Activated CD4-positive, alpha-beta T cell treated with anti-CD3 and anti-CD28 coated beads, Interleukin-2, Interleukin-4, amounts not matched to agents 100 ng/mL and 50 ng/mL, durations not matched to agents 16 hours and 8 hours (primary cell): ENCODE measurements around the gene NR1I2.

ENCODE experiments used
- DNase-seq: peaks from one replicate; pipeline ENCODE4 v3.0.0-alpha.2; 2020; ENCODE audit warnings: low spot score

The NR1I2 gene

DNA sequence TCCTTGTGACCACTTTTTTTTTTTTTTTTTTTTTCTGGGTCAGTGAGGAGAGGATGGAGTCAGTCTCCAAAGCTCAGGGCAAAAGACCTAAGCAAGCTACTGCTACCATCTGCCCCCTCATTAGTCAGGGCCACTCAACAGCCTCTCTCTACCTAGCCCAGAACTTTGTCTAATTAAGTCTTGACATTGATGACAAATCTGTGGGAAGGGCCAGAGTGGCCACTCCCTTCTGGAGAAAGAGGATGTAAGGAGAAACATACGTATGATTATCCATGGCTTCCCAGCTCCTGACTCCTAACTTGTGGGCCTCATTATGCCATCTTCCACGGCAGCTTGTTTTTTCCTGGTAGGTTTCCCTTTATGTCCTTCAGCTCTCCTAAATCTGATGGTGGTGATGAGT is 37.9 kb downstream of the NR1I2 start:
- DNase-seq = no peak

DNA sequence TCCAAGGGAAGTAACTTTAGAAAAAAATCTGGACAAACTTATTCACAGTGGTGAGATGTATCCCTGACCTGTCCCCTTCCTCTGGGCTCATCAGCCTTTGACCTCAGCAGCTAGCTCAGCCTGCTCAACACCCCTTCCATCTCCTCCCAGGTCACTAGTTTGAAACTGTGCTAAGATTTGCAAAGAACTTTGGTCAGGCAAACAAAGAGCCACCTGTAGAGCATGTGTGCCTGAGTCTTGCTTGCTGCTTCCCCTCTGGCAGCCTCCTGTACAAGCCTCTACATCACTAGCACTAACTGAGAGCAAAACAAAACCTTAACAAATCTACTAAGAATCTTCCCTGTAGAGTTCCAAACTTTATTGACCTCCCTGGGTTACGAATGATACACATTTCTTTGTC is 43.9 kb downstream of the NR1I2 start:
- no peak for DNase-seq

DNA sequence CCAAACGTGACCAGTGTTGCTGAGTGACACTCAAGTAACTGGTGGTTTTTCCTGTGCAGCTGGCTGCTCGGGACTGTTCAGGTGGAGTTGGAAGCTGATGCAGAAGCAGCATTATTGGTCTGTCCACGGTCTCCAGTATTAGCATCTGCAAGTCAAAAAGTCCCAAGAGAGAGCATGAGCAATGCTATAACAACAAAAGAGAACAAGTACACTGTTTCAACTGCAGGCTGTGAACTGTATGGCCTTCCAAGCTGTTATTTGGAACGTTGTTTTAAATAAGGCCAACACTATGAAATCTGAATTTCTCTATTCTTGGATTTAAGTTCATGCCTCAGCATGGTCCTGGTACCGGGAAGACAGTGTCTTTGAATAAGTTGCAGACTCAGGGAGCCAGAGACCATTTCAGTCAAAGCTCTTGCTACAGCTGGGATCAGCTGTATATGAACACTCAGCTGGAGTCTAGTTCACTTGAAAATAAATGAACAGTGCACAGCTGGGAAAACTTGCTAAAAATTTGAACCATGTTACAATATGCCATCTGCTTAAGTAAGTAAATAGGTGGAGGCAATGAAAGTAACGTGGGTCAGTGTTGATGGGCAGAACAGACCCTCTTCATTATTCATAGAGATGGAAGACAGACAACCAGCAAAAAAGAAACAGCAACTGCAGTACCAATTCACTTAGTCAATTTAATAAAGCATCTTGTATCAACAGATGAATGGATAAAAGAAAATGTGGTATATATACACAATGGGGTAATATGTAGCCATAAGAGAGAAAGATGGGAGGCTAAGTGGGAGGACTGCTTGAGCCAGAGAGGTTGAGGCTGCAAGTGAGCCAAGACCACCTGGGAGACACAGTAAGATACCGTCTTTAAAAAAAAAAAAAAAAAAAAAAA is 45.1 kb downstream of the NR1I2 start:
- DNase-seq = no peak

GRCh38 chr3:119829420-119829819 is 47.5 kb downstream of the NR1I2 start:
- no peak for DNase-seq

DNA sequence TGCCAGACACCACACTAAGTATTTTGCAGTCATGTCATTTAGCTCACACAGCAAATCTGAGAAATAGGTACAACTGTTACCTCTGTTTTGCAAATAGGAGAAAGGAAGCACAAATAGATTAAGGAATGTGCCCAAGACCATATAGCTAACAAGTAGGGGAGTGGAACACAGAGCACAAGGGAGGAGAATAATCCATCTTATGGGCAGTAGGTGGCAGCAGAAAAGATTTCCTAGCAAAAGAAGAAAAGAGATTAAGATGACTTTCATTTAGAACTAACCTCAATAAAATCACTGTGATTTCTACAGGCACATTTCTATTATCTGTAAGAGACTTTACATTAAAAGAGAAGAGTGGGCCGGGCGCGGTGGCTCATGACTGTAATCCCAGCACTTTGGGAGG is 49.1 kb downstream of the NR1I2 start:
- DNase-seq = no peak

GRCh38 chr3:119831941-119832371 is 50.1 kb downstream of the NR1I2 start:
- no peak for DNase-seq

DNA sequence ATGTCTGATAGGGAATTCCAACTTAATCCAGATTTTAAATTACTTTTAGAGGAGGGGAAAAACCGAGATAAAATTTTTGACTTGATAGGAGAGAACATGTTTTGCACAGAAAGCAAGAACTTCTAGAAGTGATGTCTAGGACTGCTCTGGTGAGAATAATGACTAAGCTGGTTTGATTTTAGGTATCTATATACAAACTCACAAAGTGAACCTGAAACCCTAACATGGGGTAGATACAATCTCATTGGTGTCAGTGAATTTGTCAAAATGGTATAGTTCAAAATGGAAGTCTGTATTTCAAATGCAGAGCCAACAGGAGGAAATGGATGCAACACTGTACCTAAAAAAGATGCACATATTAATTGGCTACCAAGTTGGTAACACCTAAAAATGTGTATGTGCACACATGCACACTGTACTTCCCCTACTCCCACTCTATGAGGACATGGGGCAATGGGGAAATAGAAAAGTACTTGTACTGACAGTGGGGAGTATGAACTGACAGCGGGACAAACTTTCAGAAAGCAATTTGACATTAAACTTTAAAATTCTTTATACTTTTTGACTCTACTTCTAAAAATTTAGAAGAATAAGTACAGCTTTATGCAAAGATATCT is 53.0 kb downstream of the NR1I2 start:
- DNase-seq = peak; percentile 6

- no peak for DNase-seq
Observed at GRCh38 chr3:119835556-119835955, 53.7 kb downstream of the NR1I2 start.

- no peak for DNase-seq
Observed at GRCh38 chr3:119841808-119842471, 60.0 kb downstream of the NR1I2 start.

GRCh38 chr3:119849126-119849525 is 67.2 kb downstream of the NR1I2 start:
- DNase-seq = no peak

GRCh38 chr3:119856695-119857094 is 74.8 kb downstream of the NR1I2 start:
- DNase-seq = no peak

DNA sequence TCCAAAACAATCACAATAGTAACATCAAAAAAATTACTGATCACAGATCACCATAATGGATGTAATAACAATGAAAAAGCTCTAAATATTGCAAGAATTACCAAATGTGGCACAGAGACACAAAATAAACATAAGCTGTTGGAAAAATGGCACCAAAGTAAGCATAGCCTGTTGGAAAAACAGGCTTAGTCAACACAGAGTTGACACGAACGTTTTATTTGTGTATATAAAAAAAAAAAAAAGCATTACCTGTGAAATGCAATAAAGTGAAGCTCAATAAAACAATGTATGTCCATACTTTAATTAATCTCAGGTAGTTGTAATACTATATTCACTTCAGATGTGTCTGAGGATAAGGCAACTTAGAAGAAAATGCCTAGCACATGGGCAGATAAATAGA is 77.1 kb downstream of the NR1I2 start:
- no peak for DNase-seq

DNA sequence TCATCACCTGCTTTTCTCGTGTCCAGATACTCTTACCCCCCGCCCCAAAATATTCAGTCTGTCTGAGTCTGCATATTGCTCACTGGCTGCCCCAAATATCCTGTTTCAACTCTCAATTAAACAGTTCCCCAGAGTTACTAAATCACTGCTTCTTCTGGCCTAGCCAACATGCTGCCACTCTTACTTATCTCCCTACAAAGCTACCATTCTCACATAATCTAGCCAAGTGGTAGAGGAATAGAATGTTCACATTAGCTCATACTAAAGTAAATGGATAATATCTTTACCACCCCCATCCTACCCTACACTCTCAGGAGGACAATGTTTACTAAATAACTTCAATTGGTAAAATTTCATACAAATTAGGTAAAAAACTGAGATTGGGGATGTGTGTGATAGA is 77.8 kb downstream of the NR1I2 start:
- no peak for DNase-seq

- DNase-seq = no peak
Observed at GRCh38 chr3:119861681-119862080, 79.8 kb downstream of the NR1I2 start.

DNA sequence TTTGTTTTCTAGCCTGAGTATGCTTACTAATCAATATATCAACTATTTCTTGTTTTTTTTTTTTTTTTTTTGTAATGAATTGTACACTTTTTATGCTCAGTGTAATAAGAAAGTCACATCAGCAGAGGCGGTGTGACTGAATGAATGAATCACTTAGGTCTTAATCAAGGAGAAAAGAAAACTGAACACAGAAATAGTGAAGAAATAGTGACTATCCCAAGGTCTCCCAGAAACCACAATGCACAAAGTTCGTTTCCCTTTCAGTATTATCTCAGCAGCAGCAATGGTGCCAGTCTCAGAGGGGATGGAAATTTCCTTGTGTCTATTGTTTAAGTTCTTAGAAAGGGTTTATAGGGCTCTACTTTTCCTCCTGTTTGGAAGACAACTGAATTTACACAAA is 80.7 kb downstream of the NR1I2 start:
- DNase-seq = no peak

- no peak for DNase-seq
Observed at GRCh38 chr3:119864476-119864875, 82.6 kb downstream of the NR1I2 start.
